Dermis microvascular lymphatic vessel endothelial cell (primary cell): ENCODE results near the gene TTC21B. TPM values are rescaled to one million over a fixed set of nuclear protein-coding genes. Genes with fewer than 3 reads are reported as not detected.

ENCODE experiments used
- DNase-seq, 2 donors: peaks; one replicate each; pipeline versions ENCODE4 v3.0.0 to v3.0.0-alpha.2; 2010; ENCODE audit warnings: low read depth in 2 of 2
- total RNA-seq: library from RNA; depleted of rRNA; stranded (reverse); fragments of >200 nt; gene quantifications from 2 replicates; pipeline ENCODE4 v1.2.1, GENCODE V29; 2014

The TTC21B gene
- total RNA-seq, 1 donor from 2014 or later: 20.9 TPM

- DNase-seq: no peak
Observed at GRCh38 chr2:165839610-165840009, 114.0 kb downstream of the TTC21B start.

- no peak for DNase-seq
Observed at GRCh38 chr2:165837122-165837521, 116.5 kb downstream of the TTC21B start.

- DNase-seq: no peak
Observed at GRCh38 chr2:165835363-165835762, 118.2 kb downstream of the TTC21B start.

GRCh38 chr2:165833156-165833555 is 120.4 kb downstream of the TTC21B start:
- no peak for DNase-seq

- no peak for DNase-seq
Observed at GRCh38 chr2:165827921-165828276, 125.7 kb downstream of the TTC21B start.

- DNase-seq: no peak
Observed at GRCh38 chr2:165827016-165827920, 126.3 kb downstream of the TTC21B start.

GRCh38 chr2:165825041-165825440 is 128.5 kb downstream of the TTC21B start:
- DNase-seq: no peak

Other genes with a start within 250 kb of the TTC21B start
- under 0.01 TPM in 2 replicates for gene GALNT3, start 159.5 kb downstream of the TTC21B start, total RNA-seq
- under 0.01 TPM in 2 replicates for gene SCN1A, start 174.2 kb upstream of the TTC21B start, total RNA-seq